CD4-positive, alpha-beta T cell (primary cell): ENCODE results near the gene MCEE. TPM values are rescaled to one million over a fixed set of nuclear protein-coding genes. Genes with fewer than 3 reads are reported as not detected.

Experiments
- ATAC-seq: fragments of 200-7000 bp; cut with Tn5 transposase; one replicate; pipeline ENCODE4 v1.10.0; 2022; ENCODE audit warnings: mild to moderate bottlenecking; ENCODE audit not compliant: poor library complexity
- CTCF ChIA-PET: fragments of 350-600 bp; sonication (Branson Sonifier 250); formaldehyde crosslinking; loops from one replicate; lab custom pipeline; 2021; ENCODE audit warnings: antibody characterized with exemption, inconsistent platforms; lab: Charles Lee
- POLR2A ChIA-PET: fragments of 350-600 bp; sonication (Branson Sonifier 250); formaldehyde crosslinking; loops from one replicate; lab custom pipeline; 2021; ENCODE audit warnings: antibody characterized with exemption, inconsistent platforms; lab: Charles Lee
- DNase-seq, 14 experiments: peaks; one replicate each; pipeline ENCODE4 v3.0.0-alpha.2; 2013 to 2020; ENCODE audit warnings: mixed read lengths in 2 of 14
- H3K27ac ChIP-seq, 2 donors: one replicate each; pipeline versions ENCODE4 v1.5.1 to v1.7.0; 2013; ENCODE audit warnings: low read length in 2 of 2, low read depth in 1 of 2, mild to moderate bottlenecking in 1 of 2
- H3K27me3 ChIP-seq, 2 experiments: 1 replicate in 1 of 2; 2 replicates in 1 of 2; pipeline versions ENCODE4 v1.6.1 to v1.7.0; 2013; ENCODE audit warnings: low read length in 2 of 2, control low read depth in 1 of 2, mild to moderate bottlenecking in 1 of 2, moderate library complexity in 1 of 2; ENCODE audit not compliant: insufficient read depth in 2 of 2, control insufficient read depth in 1 of 2
- H3K36me3 ChIP-seq: one replicate; pipeline ENCODE4 v1.6.1; 2013; ENCODE audit warnings: low read length, control low read depth; ENCODE audit not compliant: insufficient read depth
- H3K4me1 ChIP-seq: one replicate; pipeline ENCODE4 v1.6.1; 2013; ENCODE audit warnings: low read length, control low read depth; ENCODE audit not compliant: insufficient read depth
- H3K4me3 ChIP-seq: one replicate; pipeline ENCODE4 v1.5.1; 2013; ENCODE audit warnings: mild to moderate bottlenecking, low read length, moderate library complexity
- H3K9me3 ChIP-seq, 2 experiments: 1 replicate in 1 of 2; 2 replicates in 1 of 2; pipeline versions ENCODE4 v1.6.1 to v1.7.0; 2013; ENCODE audit warnings: low read length in 2 of 2, mild to moderate bottlenecking in 2 of 2, control low read depth in 1 of 2, moderate library complexity in 1 of 2; ENCODE audit not compliant: control insufficient read depth in 1 of 2, insufficient read depth in 1 of 2
- H3K27ac Mint-ChIP-seq: one replicate; pipeline ENCODE4 v1.8.0; 2020; ENCODE audit warnings: mixed read lengths
- H3K27me3 Mint-ChIP-seq: one replicate; pipeline ENCODE4 v1.8.0; 2021; ENCODE audit warnings: mixed read lengths
- H3K36me3 Mint-ChIP-seq: one replicate; pipeline ENCODE4 v1.8.0; 2021; ENCODE audit warnings: low read depth, mixed read lengths
- H3K4me1 Mint-ChIP-seq: one replicate; pipeline ENCODE4 v1.8.0; 2021; ENCODE audit warnings: low read depth, mixed read lengths
- H3K4me3 Mint-ChIP-seq: one replicate; pipeline ENCODE4 v1.8.0; 2020; ENCODE audit warnings: mild to moderate bottlenecking, mixed read lengths
- H3K9me3 Mint-ChIP-seq: one replicate; pipeline ENCODE4 v1.8.0; 2020; ENCODE audit warnings: mixed read lengths
- CTCF ChIP-seq: fragments of 200-600 bp; IDR thresholded peaks from one replicate; pipeline ENCODE4 v1.8.0; 2022; ENCODE audit warnings: antibody characterized with exemption, mild to moderate bottlenecking
- intact Hi-C, 2 experiments: fragments of 100-400 bp; cut with DNase I in 1 of 2; cut with micrococcal nuclease in 1 of 2; formaldehyde crosslinking; loops; one replicate each; pipeline versions ENCODE4 v1.15.1 to v1.9.0; 2023 to 2025; cut with DNase I, micrococcal nuclease
- total RNA-seq, 174 experiments: library from RNA in 2 of 174; stranded (reverse) in 2 of 174; gene quantifications; one replicate each; pipeline ENCODE4 v1.2.3 and lab custom pipeline; 2021 to 2026

Gene MCEE
- total RNA-seq, 2 experiments from 2014 or later = 4.3 to 8.0 TPM

GRCh38 chr2:71073475-71073874 lies 56.6 kb downstream of the MCEE start:
- TF ChIP-seq CTCF = no peak
- Mint-ChIP-seq H3K27ac (peak overlapping the region; percentile 99), H3K4me1 (peaks cover 59% of the 10 kb centered on the region), H3K4me3 (peak overlapping the region; percentile 7), H3K9me3 (no peaks in the 10 kb centered on the region), H3K36me3 (peaks cover 79% of the 10 kb centered on the region), H3K27me3 (no peaks in the 10 kb centered on the region)
- POLR2A ChIA-PET = no interaction called here
- no peaks in the 10 kb centered on the region for H3K27me3 ChIP-seq
- DNase-seq (no peak), ATAC-seq (no peak)
- H3K9me3 ChIP-seq = no peaks in the 10 kb centered on the region
- peak overlapping the region; percentile 1 to 23 for H3K27ac ChIP-seq
- H3K4me1 ChIP-seq = peaks cover 59% of the 10 kb centered on the region
- CTCF ChIA-PET = no interaction called here
- H3K4me3 ChIP-seq = no peak overlapping the region
- intact Hi-C loops = loop anchor here in 1 of 2 experiments (5.0 kb wide), 1 partner anchor 259 kb away; the partner anchor contains the start of gene ZNF638
- H3K36me3 ChIP-seq = peaks cover 58% of the 10 kb centered on the region

GRCh38 chr2:71072492-71072891 lies 57.5 kb downstream of the MCEE start:
- POLR2A ChIA-PET = interaction anchor here (2.2 to 6.5 kb wide), 2 partner anchors 11 to 58 kb away, joined by 10 to 114 read pairs; partner anchors contain the start of genes MCEE and MPHOSPH10
- Mint-ChIP-seq H3K27me3 (no peaks in the 10 kb centered on the region), H3K36me3 (peaks cover 78% of the 10 kb centered on the region), H3K4me1 (peaks cover 69% of the 10 kb centered on the region), H3K27ac (peak overlapping the region; percentile 99), H3K4me3 (peak overlapping the region; percentile 80), H3K9me3 (no peaks in the 10 kb centered on the region)
- CTCF ChIA-PET = interaction anchor here (0.8 to 1.3 kb wide), 3 partner anchors 28 to 124 kb away, joined by 3 to 6 read pairs (median 3); no protein-coding TSS in a partner anchor
- Histone ChIP-seq H3K27me3 (no peaks in the 10 kb centered on the region), H3K27ac (peak overlapping the region; percentile 66 to 84), H3K4me1 (peaks cover 63% of the 10 kb centered on the region), H3K9me3 (no peaks in the 10 kb centered on the region), H3K36me3 (peaks cover 48% of the 10 kb centered on the region), H3K4me3 (peak overlapping the region; percentile 14)
- ATAC-seq (no peak), DNase-seq (no peak)
- TF ChIP-seq CTCF = no peak
- intact Hi-C loops = loop anchor here in 1 of 2 experiments (5.0 kb wide), 1 partner anchor 260 kb away; the partner anchor contains the start of gene ZNF638

- Histone ChIP-seq H3K4me3 (peak overlapping the region; percentile 14), H3K9me3 (no peaks in the 10 kb centered on the region), H3K27me3 (no peaks in the 10 kb centered on the region), H3K36me3 (peaks cover 42% of the 10 kb centered on the region), H3K27ac (peak overlapping the region; percentile 66 to 84), H3K4me1 (peaks cover 65% of the 10 kb centered on the region)
- Mint-ChIP-seq H3K27ac (peak overlapping the region; percentile 99), H3K36me3 (peaks cover 71% of the 10 kb centered on the region), H3K27me3 (no peaks in the 10 kb centered on the region), H3K4me3 (peak overlapping the region; percentile 80), H3K4me1 (peaks cover 76% of the 10 kb centered on the region), H3K9me3 (no peaks in the 10 kb centered on the region)
- peak; percentile 29 for TF ChIP-seq CTCF
- ChIA-PET POLR2A (interaction anchor here (1.0 to 6.5 kb wide), 6 partner anchors 11 to 155 kb away, joined by 3 to 114 read pairs (median 7); partner anchors contain the start of genes MCEE, MPHOSPH10 and PAIP2B), CTCF (interaction anchor here (0.7 to 1.8 kb wide), 6 partner anchors 11 to 123 kb away, joined by 3 to 6 read pairs (median 4); partner anchors contain the start of gene TEX261)
- DNase-seq (peak; percentile 15 to 88 (median 48)), ATAC-seq (peak; percentile 35)
- intact Hi-C loops = loop anchor here in 1 of 2 experiments (2.0 to 5.0 kb wide), 2 partner anchors 151 to 260 kb away; partner anchors contain the start of gene ZNF638
Measured at GRCh38 chr2:71071681-71072398, 58.2 kb downstream of the MCEE start.
